Measurements from ENCODE around the gene SOX30.

SOX30 gene

DNA sequence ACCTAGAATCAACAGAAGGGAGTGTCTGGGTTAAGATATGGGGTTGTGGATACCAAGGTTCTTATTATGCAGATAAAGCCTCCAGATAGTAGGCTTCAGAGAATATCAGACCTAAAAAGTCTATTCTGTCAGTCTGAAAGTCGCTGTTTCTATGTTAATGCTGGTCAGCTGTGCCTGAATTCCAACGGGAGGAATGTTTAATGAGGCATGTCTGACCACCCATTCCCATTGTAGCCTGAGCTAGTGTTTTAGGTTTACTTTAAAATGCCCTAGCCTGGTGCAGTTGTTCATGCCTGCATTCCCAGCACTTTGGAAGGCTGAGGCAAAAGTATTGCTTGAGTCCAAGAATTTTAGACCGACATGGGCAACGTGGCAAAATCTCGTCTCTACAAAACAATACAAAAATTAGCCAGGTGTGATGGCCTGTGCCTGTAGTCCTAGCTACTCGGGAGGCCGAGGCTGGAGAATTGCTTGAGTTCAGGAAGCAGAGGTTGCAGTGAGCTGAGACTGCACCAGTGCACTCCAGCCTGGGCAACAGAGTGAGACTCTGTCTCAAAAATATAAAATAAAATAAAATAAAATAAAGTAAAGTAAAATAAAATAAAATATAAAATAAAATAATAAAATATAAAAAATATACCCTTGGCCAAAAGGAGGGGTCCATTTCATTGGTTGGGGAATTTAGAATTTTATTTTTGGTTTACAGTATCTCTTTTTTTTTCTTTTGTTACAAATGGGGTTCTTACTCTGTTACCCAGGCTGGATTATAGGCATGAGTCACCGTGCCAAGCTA lies 7.8 kb upstream of the SOX30 start:
- DNase-seq, result no peak

DNA sequence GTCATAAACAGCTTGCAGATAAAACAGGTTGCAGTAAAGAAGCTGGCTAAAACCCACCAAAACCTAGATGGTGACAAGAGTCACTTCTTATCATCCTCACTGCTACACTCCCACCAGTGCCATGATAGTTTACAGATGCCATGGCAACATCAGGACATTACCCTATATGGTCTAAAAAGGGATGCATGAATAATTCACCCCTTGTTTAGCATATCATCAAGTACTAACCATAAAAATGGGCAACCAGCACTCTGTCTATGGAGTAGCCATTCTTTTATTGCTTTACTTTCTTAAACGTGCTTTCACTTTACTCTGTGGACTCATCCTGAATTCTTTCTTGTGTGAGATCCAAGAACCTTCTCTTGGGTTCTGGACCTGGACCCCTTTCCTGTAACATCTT lies 6.7 kb upstream of the SOX30 start:
- no peak for DNase-seq

DNA sequence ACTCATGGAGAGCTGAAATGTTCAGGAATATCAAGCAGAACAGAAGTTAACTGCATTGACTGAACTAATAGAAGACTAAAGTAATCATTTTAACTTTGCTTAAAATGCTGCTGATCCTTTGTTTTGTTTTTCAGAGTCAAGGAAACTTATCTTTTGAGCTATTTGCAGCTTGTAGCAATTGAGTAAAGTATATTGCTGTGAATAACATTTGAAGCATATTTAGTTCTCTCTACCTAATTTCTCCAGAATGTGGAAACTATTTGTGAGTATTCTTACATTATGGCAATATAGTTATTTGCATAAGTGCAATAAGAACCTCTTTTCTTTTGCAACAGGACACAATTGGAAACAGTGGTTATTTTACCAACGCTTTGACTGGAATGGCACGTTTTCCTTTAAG lies 5.3 kb upstream of the SOX30 start:
- no peak for DNase-seq

DNA sequence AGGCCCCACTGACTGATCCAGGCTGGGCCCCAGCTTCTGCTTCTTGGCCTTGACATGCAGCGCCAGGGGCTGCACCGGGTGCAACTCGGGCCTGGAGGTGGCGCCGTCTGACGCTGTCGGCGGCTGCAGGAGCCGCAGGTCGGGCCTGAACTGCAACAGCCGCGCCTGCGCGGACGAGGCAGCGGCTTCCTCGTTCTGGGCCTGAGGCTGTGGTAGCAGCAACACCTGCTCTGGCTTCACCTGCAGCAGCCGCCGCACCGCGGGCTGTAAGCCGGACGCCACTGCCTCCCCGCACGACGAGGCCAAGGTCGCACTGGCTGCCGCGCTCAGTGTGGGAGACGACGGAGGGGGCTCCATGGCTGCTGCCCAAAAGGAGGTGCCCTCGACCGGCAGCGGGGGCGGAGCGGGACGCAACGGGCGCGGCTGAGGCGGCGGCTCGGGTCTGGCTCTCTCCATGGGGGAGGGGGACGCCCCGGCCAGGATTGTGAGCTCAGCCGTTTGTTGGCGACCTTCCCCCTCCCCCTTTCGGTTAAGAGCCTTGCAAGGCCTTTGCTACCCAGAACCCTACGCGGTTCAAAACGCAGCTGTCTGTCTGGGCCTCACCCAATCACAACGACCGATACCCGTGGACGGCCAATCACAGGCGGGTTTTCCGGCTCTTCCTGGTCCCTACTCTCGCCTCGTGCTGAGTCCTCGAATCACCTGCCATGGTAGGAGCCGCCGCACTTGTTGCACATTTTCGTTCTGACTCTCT lies 438 bp downstream of the SOX30 start:
- no peak for DNase-seq

DNA sequence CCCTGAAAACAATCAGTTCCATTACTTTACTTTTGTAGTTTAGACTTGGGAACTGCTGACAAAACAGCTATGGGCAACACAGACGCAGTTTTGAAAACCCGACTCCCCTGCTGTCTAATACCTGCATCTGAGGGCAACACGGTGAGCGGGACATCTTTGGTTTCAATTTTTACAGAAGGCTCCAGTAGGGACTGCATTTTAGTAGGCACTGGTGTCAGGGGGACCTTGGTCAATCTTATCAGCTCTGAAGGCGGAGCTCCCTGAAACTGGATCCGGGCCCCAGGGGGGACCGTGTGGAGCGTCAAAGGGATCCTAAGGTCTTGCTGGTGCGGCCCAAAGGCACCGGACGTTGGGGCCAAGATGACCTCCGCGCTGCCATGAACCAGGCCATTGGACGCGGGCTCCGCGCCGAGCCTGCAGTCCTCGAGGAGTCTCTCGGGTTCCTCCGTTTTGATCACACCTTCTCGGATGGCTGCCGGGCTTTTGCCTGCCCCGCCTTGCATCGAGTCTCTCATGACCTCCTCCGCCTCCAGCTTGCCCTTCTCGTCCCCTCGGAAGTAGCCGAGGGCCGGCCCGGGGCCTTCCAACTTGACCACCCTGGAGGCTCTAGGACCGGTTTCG lies 1.1 kb downstream of the SOX30 start:
- no peak for DNase-seq

DNA sequence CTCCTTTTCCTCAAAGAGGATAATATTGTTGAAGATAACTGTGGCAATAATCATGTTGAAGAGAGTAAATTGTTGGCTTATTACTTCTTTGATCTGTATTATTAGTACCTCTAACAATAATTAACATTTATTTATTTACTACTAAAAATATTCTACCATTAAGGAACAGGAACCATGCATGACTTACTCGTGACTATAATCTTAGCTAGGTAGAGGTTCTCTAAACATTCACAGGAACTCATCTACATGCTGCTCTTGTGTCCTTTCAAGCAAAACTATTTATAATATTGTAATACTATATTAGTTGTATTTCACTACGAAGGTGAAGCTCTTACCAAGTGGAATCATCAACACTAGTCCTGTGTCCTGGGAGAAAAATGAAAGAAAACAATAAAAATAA lies 3.1 kb downstream of the SOX30 start:
- DNase-seq, result no peak

DNA sequence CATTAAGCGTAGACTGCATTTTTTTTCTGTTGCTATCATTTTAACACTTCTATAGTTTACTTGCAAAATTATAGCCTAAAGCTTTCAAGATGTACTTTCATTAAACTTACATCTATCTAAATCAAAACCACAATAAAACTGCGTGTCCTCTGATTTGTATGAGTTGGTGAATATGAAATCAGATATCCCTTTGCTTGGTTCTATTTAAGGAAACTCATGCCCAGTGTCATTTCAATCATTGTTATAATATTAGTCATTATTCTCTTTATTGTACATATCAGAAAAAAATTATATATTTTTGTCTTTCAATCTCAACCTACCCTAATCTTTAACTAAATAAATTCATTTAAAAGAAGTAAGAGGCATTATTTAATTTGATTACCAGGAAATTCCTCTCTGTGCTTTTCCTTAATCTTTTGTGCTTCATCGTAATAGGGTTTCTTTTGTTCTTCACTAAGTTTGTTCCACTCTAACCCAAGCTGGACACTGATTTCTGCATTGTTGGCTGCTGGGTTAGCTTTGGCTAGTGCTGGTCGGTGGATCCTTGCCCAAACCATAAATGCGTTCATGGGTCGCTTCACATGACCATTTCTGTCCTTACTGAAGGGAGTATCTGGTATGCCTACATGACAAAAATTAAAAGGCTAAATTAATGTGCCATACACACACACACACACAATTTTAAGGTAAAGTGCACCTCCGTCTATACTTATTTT lies 3.8 kb downstream of the SOX30 start:
- no peak for DNase-seq

DNA sequence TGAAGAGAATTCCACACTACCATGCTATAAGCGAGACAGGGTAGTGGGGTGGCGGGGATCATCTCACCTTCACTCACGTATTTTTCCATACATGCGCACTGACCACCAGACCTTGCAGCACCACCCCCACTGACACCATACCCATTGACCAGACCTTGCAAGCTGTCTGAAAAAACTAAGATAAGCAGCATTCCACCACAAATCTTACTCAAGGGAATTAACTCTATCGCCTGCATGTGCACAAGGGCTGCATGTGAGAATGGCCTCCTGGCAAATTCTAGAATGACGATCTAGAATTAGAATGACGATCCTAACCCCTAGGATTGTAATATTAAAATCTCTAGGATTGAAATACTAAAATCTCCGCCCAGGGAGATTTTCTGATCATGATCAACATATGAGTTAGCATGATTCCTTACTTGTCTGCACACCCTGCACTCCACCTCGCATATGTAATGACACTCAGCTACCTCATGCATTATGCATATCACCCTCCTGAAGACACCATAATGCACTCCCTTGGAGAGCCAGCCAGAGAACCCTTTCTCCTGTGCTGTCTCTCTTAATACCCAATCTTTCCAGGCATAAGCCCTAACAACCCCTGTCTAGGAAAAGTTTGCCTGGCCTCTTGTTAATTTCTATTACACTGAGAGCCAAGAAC lies 11.7 kb downstream of the SOX30 start:
- no peak for DNase-seq

DNA sequence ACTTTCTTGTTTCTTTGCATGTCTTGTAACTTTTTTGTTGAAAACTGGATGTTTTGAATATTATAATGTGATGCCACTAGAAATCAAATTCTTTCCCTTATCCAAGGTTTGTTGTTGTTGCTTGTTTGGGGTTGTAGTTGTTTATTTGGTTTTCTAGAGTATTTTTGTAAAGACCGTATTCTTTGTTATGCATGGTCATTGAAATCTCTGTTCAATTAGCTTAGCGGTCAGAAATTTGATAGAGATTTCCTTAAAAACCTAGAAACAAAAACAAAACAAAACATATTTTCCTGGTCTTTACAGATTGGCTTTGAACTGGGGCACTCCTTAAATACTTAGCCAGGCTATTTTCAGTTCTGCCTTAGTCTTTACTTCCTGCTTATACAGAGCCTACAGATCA lies 21.9 kb downstream of the SOX30 start:
- no peak for DNase-seq

DNA sequence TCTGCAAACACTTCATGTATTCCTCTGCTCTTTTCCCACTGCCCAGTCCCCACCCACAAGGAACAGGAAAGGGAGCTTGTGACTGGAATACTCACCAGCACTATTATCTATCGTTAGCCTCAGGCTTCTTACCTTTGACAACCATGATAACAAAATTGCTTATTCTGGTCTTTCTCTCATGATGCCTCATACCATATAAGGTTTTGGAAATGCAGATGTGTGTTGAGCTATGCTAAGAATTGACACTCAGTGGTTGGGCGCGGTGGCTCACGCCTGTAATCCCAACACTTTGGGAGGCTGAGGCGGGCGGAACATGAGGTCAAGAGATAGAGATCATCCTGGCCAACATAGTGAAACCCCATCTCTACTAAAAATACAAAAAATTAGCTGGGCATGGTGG lies 25.4 kb downstream of the SOX30 start:
- no peak for DNase-seq

DNA sequence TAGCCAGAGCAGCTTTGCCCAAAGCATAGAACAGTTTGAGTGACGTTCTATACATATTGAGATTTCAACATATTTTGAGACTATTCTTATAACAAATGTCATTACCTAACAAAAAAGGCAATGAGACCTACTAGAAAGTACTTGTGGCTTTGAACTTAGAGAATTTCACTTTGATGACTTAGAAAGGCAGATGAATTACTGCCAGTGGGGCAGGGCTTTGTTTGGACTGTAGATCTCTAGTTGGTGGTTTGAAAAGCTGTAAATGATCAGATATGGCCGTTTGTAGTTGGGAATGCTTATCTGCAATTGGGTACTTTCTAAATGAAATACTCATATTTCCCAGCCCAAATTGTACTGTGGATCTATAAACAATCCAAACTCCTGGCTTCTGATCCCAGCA lies 28.1 kb downstream of the SOX30 start:
- no peak for DNase-seq

DNA sequence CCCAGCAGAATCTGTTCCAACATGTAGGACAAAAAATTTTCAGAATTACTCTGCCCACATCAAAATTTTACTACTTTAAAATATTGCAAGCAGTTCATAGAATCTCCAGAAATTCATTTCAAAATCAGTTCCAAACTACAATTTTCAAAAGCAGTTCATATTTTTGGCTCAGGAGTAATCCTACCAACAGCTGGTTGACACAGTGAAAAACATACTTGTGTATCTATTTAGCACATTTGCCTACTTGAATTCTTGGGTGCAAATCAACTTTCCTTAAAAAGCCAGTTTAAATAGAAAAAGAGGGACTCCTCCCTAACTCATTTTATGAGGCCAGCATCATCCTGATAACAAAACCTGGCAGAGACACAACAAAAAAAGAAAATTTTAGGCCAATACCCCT lies 31.5 kb downstream of the SOX30 start:
- DNase-seq, result no peak

DNA sequence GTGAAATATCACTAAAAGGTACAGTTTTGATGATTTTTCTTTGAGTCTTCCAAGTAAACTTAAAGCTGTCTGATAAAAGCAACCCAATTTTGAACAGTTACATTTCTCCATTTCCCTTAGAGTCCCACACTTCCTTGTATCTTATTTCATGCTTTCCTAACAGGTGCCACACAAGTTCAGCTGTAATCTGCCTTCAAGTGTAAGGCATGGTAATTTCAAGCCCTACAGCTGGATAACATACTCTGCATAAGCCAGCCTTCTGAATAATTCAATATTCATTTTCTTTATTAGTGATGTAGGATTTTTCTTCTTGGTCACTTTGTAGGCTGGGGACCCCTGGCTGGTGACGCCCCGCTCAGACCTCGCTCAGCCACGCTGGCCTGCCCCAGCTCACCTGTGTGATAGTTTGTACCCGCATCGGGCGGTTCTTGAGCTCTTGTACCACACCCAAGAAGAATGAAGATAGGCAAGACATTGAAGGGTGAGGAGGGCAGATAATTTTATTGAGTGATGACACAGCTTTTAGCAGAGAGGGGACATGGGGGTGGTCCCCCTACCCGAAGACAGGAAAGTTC lies 34.0 kb downstream of the SOX30 start:
- DNase-seq, result no peak

DNA sequence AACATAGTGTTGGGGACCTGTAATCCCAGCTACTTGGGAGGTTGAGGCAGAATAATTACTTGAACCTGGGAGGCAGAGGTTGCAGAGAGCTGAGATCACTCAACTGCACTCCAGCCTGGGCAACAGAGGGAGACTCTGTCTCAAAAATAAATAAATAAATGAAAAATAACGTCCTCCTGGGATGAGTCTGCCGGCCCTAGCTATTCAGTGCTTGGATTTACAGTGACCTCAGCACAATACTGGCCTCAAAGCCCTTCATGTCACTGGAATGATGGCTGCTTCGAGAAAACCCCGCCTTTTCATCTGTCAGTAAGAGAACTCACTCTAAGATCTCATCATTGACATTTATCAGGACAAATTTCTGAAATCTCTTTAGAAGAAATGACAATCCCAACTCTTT lies 35.5 kb downstream of the SOX30 start:
- DNase-seq, result no peak

DNA sequence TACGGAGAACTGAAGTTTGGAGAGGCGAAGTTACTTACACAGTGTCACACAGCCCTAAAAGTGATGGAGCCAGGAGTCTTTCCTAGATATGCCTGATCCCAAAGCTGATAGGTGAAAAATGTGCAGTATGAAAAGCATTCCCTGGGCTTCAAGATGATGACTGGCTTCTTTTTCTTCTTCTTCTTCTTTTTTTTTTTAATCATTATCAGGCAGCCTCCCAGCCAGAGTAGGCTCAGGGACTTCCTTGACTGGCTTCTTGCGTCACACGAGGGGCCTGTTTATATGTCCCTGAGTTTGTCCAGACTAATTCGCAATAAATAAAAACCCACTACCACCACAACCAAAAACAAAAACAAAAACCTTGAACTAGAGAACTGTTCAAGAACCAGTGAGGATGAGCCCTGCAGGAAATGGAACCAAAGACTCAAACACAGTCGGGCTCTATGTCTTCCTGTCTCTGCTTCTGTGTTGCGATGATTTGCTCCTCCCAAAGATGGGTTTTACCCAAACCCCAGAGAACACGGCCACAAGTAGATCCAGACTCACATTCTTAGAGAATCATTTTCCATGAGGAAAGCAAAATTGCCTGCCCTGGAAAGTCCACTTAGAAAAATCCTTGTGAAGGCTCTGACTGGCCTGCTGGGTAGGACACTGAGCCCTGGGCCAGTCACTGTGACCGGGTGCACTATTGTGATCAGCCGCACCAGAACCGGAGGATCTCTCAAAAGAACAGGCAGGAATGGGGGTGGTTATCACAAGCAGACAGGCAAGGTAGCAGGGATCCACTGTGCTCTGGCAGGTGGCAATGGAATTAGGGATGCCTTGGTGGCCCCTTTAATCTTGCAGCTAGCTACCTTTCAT lies 38.6 kb downstream of the SOX30 start:
- no peak for DNase-seq

DNA sequence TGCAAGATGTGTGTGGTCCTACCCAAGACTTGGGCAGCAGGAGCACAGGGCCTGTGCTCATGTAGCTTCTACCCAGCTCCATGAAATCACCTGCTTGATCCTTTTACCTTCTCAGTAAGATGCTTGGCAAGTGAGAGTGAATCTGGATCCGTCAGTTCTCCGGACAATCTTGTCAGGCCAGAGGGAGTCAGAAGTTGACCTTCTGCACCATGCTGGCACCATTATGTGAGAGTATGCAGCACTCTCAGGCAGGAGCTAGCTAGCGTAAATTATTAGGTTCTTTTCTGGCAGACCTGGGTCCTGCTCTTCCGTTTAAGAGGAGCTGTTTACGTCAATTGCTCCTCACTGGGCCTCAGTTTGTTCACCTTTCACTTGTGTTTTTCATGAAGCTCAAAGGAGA lies 39.7 kb downstream of the SOX30 start:
- no peak for DNase-seq

DNA sequence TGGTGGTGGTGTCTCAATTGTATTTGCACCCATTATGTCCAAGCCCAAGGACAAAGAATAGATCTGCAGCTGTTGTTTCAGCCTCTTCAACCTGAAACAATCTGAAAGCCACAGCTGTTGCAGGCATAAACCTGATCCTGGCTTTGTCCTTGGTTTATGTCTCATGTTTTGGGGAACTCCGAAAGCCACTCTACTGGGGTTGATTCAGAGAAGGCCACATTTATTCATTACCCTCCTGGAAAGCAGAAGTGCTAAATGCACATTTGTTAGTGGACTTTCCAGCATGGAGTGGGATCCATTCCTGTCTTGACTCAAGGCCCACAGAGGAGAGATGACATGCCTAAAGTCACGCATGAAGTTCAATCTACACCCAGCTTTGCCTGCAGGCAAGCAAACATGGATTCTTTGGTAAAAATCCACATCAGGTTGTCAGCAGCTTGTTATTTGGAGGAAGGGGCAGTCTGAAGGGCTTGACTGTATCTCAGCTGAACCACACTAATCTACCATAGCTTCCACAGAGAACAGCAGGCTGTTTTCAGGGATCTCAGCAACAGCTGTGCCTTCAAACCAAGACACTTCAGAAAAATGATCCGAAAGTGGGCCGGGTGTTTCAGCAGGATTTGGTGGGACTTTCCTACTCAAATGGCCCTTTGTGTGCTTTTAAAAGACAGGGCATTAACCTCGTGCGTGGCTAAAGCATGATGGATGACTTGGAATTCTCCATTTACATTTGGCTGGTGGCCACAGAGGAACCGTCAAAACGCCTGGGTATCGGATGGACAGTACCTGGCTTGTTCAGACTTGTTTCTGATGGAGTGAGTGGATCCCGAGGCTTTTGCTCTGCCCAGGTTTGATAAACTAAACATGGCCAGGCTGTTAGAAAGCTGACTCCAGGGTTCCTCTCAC lies 40.4 kb downstream of the SOX30 start:
- no peak for DNase-seq

DNA sequence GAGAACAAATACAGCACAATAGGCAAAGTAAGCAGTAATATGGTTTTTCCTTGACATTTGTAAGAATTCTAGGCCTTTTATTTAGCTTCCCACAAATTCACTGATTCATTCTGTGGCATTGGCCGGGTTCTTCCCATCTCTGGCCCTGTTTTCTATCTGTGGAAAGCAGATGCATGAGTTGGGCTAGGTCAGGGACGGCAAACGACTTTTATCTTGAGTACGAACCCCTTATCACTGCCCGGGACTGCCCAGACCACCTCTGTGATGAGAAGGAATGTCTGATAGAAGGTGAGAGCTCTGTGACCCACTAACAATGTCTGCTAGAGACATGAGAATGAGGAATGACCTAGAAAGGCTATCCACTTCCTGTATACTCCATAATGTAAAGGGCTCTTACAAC lies 41.2 kb downstream of the SOX30 start:
- no peak for DNase-seq

DNA sequence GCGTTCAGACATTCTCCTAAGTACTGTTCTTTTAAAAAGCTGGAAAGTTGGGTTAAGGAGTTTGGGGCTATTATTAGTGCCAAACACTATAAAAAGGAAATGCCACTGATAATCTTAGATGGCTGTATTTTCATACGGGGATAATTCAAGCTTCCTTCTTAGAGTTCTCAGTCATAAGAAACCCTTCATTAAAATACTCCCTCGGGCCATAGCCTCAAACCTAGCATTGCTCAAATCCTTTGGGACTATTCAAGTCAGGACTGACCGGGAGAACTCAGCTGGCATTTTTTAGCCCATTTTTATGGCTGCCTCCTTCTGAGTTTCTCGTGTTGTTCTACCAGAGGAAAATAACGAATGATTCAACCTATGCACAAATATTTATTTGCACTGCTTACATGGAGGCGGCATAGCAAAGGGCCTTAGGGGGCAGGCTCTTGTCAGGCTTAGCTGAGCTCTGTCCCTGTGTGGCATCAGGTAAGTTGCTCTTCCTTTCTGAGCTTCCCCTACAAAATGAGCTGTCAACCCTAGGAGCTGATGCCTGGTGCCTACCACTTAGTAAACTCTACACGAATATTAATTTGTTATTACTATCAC lies 43.2 kb downstream of the SOX30 start:
- no peak for DNase-seq
